Measurements from ENCODE around the gene CEP290. TPM values are rescaled to one million over a fixed set of nuclear protein-coding genes. Genes with fewer than 3 reads are reported as not detected.
"Not testable (repeated sequence)": the region's sequence is repeated elsewhere in the genome, so short reads cannot be mapped to it uniquely, and the experiment has no call there.

Gene CEP290
- total RNA-seq, 1 donor from 2014 or later = 21.8 TPM

- peak; percentile 18 for DNase-seq (ENCODE audit: low read depth)
Measured at GRCh38 chr12:88144546-88145468, 2.9 kb upstream of the CEP290 start.

GRCh38 chr12:88144037-88144436 lies 2.1 kb upstream of the CEP290 start:
- DNase-seq (ENCODE audit: low read depth) = no peak

- DNase-seq (ENCODE audit: low read depth) = peak; percentile 2
Measured at GRCh38 chr12:88142610-88142991, 713 bp upstream of the CEP290 start.

GRCh38 chr12:88141425-88141773 lies 489 bp downstream of the CEP290 start:
- DNase-seq (ENCODE audit: low read depth) = no peak

- DNase-seq (ENCODE audit: low read depth) = not testable (repeated sequence)
Measured at GRCh38 chr12:88139711-88140110, 2.2 kb downstream of the CEP290 start.

- not testable (repeated sequence) for DNase-seq (ENCODE audit: low read depth)
Measured at GRCh38 chr12:88133181-88133580, 8.7 kb downstream of the CEP290 start.

- DNase-seq (ENCODE audit: low read depth) = no peak
Measured at GRCh38 chr12:88132392-88132791, 9.5 kb downstream of the CEP290 start.

- DNase-seq (ENCODE audit: low read depth) = no peak
Measured at GRCh38 chr12:88127855-88128254, 14.0 kb downstream of the CEP290 start.

GRCh38 chr12:88127099-88127498 lies 14.8 kb downstream of the CEP290 start:
- DNase-seq (ENCODE audit: low read depth) = no peak

GRCh38 chr12:88122666-88123065 lies 19.2 kb downstream of the CEP290 start:
- DNase-seq (ENCODE audit: low read depth) = no peak

- no peak for DNase-seq (ENCODE audit: low read depth)
Measured at GRCh38 chr12:88113871-88114270, 28.0 kb downstream of the CEP290 start.

- peak; percentile 79 for DNase-seq (ENCODE audit: low read depth)
Measured at GRCh38 chr12:88111074-88111652, 30.7 kb downstream of the CEP290 start.

- DNase-seq (ENCODE audit: low read depth) = peak; percentile 15
Measured at GRCh38 chr12:88108021-88108420, 33.9 kb downstream of the CEP290 start.

GRCh38 chr12:88093573-88093972 lies 48.3 kb downstream of the CEP290 start:
- DNase-seq (ENCODE audit: low read depth) = no peak

- DNase-seq (ENCODE audit: low read depth) = no peak
Measured at GRCh38 chr12:88092771-88093170, 49.1 kb downstream of the CEP290 start.

- no peak for DNase-seq (ENCODE audit: low read depth)
Measured at GRCh38 chr12:88084210-88084609, 57.7 kb downstream of the CEP290 start.

- no peak for DNase-seq (ENCODE audit: low read depth)
Measured at GRCh38 chr12:88083634-88084033, 58.3 kb downstream of the CEP290 start.

- no peak for DNase-seq (ENCODE audit: low read depth)
Measured at GRCh38 chr12:88081247-88081646, 60.6 kb downstream of the CEP290 start.

GRCh38 chr12:88067301-88067700 lies 74.6 kb downstream of the CEP290 start:
- DNase-seq (ENCODE audit: low read depth) = no peak

GRCh38 chr12:88063375-88063774 lies 78.5 kb downstream of the CEP290 start:
- no peak for DNase-seq (ENCODE audit: low read depth)

- no peak for DNase-seq (ENCODE audit: low read depth)
Measured at GRCh38 chr12:88062474-88062873, 79.4 kb downstream of the CEP290 start.

GRCh38 chr12:88058719-88059077 lies 83.2 kb downstream of the CEP290 start:
- no peak for DNase-seq (ENCODE audit: low read depth)

- DNase-seq (ENCODE audit: low read depth) = peak; percentile 80
Measured at GRCh38 chr12:88057994-88058718, 83.7 kb downstream of the CEP290 start.

Measured in renal cortical epithelial cell (primary cell).